ENCODE data around the gene ATP8A2.
"Not testable (repeated sequence)": the region's sequence is repeated elsewhere in the genome, so short reads cannot be mapped to it uniquely, and the experiment has no call there.

The ATP8A2 gene

DNA sequence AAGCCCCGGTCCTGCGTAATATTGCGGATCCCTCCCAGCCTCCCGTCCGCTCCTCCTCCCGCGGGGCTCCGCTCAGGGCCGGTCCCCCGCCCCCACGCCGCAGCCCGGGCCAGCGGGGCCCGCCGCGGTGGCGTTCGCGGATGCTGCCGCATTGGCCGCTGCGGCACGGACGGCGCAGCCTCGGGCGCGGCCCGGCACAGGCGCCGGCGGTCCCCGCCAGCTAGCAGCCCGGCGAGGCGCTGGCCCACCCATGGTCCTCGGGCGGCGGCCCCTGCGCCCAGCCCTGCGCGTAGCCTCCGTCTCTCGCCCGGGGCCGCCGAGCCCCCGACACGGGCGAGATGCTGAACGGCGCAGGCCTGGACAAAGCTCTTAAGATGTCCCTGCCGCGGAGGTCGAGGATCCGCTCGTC lies at the start of gene ATP8A2:
TSS of gene ATP8A2 (plus strand) at position 100 of the 409 bp plus-strand sequence. CDS start at position 339, 239 bp downstream.
- no peak for DNase-seq (ENCODE audit: low read depth)

DNA sequence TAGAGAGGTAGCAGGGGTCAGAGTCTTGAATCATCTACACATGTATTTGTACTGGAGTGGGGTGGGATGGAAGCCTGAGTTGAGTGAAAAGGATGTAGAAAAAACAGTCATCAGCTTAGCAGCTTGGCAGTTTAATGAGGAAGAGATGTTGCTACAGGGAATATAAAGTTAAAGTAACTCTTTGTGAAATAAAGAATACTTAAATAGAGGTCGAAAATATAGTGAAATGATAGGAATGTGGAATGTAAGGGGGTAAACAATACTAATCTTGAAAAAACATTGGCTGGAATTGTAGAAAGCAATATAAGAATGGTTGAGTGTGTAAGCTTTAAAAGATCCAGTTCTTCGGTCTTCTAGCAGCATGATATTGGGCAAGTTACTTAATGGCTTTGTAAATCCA lies 47.7 kb upstream of the ATP8A2 start:
- DNase-seq (ENCODE audit: low read depth): no peak

DNA sequence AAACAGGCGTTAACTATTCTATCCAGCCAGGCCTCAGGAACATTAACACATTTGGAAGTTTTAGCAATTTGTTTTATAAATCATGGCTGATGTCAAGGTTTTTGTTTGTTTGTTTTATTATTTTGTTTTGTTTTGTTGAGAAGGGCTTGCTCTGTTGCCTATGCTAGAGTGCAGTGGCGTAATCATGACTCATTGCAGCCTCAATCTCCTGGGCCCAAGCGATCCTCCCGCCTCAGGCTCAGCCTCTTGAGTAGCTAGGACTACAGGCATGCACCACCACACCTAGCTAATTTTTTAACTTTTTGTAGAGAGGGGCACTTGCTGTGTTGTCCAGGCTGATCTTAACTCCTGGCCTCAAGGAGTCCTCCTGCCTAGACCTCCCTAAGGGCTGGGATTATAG lies 42.1 kb upstream of the ATP8A2 start:
- DNase-seq (ENCODE audit: low read depth): peak; percentile 40

DNA sequence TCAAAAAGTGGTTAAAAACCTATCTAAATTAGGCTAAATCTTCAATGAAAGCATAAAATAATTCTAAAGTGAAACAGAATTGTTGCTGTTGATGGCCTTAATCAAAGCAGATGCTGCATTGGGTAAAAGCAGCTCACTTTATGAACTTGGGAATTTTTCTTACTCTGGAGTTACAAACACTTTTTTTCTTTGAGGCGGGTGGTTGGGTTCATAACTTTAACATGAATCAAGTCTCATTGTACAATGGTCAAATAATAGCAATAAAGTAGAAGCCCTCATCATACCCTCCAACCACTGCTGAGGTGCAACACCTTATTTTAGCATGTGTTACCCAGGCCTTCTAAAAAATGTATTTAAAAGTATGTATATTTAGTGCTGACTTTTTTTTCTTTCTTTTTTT lies 41.2 kb upstream of the ATP8A2 start:
- DNase-seq (ENCODE audit: low read depth): peak; percentile 49

DNA sequence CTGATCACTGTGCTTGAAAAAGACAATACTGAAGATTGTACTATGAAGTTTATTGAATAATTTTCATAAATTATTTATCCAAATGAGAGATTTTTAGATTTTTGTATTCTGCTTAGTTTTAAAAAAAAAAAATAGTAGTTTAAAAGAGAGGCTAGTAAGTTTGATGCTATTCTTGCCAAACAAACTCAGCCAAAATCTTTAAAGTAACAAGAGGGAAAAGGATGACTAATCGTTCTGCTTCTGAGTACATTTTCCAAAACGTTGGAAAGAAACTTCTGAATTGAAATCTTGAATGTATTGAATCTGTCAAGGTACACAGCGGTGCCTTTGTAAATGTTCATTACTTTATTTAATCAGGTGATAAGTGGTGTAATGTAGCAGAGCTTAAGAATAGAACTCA lies 35.9 kb upstream of the ATP8A2 start:
- DNase-seq (ENCODE audit: low read depth): no peak

DNA sequence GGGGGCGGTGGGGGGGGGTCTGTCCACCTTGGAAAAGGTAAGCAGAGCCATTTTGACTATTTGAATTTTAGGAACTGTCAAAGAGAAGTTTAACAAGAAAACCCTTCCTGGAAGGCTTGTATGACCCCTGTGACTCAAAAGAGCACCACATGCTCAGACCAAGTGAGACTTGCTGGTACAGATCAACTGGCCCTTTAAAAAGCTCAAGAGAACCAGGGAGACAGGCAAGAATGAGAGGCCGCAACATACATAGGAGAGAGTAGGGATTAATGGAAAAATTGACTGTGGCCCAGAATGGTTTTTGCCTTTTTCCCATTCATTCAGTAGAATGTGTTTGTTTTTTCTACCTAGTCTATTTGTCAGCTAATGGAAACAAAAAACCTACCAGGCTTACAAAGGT lies 26.2 kb upstream of the ATP8A2 start:
- no peak for DNase-seq (ENCODE audit: low read depth)

DNA sequence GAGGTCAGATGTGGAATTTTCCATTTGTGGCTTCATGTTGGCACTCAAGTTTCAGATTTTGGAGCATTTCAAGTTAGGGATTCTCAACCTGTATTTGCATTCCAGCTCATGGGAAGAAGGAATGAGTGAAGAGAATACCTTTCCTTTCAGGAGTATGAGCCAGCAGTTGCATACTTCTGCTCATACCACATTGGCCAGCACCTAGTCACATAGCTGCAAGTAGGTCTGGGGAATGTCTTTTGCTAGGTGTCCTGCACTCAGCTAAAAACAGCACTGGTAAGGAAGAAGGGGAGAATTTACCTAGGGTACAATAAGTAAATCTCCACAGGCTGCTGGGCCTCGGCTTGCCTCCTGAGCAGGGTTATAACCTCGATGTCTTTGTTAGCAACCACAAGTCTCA lies 24.6 kb upstream of the ATP8A2 start:
- DNase-seq (ENCODE audit: low read depth): no peak

DNA sequence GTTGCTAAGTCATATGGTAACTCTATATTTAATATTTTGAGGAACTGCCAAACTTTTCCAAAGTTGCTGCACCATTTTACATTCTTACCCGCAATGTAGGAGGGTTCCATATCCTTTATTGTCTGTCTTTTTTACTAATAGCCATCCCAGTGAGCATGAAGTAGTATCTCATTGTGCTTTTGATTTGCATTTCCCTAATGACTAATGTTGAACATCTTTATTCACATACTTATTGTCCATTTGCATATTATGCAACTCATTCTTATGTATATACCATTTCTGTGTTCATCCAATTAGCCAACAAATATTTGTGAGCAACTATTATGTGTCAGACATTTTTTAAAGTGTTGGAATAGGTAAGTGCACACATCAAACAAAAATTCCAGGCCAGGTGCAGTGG lies 20.4 kb upstream of the ATP8A2 start:
- DNase-seq (ENCODE audit: low read depth): no peak

DNA sequence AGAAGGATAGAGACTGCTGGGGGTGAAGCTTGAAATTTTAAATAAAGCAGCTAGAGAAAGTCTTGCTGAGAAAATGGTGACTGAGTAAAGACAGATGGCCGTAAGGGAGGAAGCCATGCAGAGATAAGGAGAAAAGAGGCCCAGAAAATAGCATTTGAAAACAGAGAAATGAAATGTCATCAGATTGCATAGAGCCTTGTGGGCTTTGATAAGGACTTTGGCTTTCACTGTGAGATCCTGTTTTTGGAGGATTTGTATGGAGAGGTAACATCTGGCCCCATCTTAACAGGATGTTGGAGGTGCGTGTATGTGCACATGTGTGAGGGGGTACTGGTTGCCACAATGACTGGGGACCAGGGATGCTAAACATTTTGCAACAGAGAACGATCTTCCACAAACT lies 19.5 kb upstream of the ATP8A2 start:
- no peak for DNase-seq (ENCODE audit: low read depth)

DNA sequence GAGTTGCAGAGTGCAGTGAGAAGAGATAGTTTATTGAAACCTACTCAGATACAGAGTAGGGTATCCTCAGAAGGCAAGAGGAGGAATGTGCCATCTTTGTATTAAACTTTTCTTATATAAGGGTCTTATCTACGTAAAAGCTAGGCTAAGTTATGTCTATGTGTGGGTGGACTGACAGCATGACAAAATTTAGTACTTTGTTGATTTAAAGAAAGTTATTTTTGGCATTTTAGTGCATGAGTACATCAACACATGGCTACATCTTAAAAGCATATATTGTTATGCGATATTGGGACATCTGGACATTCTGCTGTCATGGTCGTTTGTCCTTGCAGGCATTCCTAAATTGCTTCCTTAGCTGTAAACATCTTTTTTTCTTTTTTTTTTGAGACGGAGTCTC lies 19.0 kb upstream of the ATP8A2 start:
- DNase-seq (ENCODE audit: low read depth): no peak

DNA sequence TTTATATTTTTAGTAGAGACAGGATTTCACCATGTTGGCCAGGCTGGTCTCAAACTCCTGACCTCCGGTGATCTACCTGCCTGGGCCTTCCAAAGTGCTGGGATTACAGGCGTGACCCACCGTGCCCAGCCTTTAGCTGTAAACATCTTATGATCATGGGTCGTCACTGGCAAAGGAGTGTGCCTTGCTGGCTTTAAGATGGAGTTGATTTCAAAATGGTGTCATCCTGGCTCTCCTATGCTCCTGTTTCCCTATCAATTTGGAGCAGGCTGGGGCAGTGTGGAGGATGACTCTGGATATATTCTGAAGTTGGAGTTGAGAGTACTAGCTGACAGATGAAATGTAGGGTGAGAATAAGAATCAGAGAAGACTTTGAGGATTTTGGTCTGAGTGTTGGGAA lies 18.4 kb upstream of the ATP8A2 start:
- DNase-seq (ENCODE audit: low read depth): no peak

DNA sequence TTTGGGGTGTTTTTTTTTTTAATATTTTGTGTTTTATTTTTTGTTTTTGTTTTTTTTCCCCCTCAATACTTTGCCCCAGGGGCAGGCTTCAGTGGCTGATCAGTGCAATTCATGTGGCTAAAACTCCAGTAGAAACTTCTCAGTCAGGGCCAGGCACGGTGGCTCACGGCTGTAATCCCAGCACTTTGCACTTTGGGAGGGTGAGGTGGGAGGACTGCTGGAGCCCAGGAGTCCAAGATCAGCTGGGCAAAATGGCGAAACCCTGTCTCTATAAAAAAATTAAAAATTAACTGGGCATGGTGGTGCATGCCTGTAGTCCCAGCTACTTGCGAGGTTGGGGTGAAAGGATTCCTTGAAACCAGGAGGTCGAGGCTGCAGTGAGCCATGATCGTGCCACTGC lies 17.4 kb upstream of the ATP8A2 start:
- DNase-seq (ENCODE audit: low read depth): no peak

DNA sequence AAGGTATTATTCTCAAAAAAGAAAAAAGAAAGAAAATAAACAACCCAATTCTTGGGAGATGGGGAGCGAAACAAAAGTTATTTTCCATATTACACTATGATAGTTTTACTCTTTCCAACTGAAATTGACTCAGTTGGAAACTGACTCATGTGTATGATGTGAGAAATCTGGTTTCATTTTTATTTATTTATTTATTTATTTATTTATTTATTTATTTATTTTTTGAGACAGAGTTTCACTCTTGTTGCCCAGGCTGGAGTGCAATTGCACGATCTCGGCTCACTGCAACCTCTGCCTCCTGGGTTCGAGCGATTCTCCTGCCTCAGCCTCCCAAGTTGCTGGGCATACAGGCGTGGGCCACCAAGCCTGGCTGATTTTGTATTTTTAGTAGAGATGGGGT lies 11.3 kb upstream of the ATP8A2 start:
- not testable (repeated sequence) for DNase-seq (ENCODE audit: low read depth)

DNA sequence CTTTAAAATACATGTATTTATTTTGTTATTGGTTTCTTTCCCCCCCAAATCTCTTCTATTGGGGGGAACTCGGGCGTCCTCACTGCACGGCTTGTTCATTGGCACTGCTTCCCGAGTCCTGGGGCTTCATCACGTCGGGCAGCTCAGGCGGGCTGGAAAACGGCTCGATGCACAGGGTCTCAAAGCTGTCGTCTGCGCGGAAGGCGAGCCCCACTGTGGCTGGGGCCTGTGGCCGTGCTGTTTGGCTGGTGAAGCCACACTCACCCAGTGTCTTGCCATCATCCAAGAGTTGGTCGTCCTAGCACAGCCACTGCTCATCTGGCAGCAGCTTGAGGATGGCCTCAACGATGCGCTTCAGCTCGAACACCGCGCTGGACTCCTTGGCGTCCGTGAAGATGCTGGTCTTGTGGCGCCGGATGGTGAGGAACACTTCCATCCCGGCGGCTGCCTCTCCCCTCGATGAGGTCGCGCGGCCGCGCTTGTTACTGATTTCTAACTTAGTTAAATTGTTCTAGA lies 6.0 kb upstream of the ATP8A2 start:
- no peak for DNase-seq (ENCODE audit: low read depth)

DNA sequence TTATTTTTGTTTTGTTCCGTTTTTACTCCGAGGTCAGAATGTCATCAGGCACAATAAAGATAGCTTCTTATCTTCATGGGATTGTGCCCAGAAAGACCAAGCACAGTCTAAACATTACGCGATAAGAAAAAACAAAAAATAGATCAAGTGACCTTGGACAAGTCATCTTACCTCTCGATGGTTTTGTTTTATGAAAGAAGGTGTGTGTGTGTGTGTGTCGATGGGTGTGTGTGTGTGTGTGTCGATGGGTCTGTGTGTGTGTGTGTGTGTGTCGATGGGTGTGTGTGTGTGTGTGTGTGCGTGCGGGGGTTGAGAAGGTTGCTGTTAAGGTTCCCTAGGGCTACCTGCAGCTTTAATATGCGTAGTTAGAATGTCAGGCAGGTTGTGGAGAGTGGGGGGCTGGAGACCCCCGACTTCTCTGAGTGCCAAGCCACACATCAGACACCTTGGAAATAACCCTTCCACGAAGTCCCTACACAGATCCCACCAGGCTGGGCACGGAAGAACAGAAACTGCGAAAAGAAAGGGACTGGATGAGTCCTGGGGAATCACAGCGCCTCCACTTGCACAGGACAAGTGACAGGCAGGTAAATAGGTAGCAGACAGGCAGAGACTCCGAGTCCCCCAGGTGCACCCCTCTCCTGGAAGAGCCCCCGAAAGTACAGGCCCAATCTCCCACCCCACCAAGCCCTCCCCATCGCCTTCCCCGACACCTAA lies 458 bp upstream of the ATP8A2 start:
- no peak for DNase-seq (ENCODE audit: low read depth)

DNA sequence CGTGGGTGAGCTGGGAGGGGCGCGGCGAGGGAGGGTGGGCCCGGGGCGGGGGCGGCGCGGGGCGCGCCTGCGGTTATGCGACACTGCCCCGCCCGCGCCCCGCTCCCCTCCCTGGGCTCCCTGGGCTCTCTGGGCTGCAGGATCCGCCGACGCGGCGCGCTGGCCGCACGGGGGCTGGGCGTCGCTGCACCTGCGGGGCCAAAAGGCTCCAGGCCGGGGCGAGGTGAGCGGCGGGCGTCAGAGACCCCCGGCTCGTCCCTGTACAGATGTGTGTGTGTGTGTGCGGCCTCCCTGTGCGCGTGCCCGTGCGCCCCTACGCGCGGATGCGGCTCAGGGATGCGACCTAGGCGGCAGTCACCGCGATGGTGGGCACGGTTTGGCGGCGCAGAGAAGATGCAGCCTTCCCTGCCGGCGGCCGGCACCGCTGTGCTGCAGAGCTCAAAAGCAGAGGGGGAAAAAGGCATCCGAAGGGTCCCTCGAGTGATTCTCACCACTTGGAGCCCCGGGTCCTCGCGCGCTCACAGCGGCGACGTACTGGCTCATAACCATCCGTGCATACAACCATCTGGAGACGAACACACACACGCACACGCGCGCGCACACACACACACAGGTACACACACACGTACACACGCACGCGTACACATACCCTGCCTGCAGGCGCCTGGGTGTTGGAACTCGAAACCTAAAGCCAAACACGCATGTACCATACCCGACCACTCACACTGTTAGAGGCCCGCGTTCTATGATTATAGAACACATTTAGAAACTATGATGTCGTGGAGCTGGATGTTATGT lies 709 bp downstream of the ATP8A2 start:
- DNase-seq (ENCODE audit: low read depth): no peak

DNA sequence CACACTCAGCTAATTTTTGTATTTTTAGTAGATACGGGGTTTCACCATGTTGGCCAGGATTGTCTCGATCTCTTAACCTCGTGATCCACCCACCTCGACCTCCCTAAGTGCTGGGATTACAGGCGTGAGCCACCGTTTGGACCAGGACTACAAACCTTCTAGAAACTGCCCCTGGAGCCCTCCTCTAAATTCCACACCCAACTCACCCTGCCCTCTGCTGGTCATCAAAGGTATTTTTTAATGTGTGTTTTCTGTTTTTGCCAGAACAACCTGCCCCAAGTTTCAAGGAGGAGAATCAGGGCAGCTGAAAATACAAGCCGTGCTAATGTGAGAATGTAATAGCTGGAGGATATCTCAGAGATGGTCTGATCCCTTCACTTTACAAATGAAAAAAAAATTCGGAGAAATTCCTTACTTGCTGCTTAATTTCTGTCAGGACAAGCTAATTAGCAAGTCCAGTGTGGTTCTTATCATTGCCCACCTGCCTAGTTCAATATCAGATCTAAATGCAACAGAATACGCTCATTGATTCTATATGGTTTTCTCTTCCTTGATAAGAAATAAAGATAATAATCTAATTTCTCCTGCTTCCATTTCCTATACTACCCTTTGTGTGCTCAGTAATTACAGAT lies 4.1 kb downstream of the ATP8A2 start:
- DNase-seq (ENCODE audit: low read depth): peak; percentile 45

DNA sequence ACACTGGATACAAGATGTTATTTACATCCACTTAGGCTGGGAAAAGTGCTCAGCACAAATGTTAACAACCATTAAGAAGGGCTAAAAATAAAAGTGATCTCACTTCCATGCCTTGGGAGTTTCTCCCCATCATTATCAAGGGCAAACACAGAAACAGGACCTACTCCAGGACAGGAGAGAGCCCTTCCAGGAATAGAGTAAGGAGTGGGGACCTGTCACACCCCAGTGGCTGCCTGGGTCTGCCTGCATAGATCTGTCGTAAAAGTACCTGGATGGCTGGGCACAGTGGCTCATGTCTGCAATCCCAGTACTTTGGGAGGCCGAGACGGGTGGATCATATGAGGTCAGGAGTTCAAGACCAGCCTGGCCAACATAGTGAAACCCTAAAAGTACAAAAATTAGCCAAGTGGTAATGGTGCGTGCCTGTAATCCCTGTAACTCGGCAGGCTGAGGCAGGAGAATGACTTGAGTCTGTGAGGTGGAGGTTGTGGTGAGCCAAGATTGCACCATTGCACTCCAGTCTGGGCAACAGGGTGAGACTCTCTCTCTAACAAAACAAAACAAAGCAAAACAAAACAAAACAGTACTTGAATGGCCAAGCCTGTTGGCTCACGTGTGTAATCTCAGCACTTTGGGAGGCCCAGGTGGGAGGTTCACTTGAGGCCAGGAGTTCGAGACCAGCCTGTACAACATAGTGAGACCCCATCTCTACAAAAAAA lies 5.6 kb downstream of the ATP8A2 start:
- DNase-seq (ENCODE audit: low read depth): no peak

DNA sequence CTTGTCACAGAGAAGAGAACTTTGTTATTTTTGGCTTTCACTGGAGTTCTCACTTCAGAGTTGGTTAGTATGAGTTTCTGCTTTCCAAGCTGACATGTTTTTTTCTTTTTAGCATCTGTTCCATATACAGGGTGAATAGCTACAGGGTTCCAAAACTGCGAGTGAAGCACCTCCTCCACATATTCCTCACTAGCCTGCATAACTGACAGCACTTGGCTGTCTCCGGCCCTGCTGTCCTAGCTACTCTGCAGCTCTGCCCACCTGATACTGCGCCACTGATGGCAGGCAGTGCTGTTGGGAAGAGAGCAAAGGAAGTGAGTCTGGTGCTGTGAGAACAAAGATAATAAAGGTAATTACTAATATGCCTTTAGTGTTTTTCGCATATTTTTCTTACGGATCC lies 6.8 kb downstream of the ATP8A2 start:
- no peak for DNase-seq (ENCODE audit: low read depth)

DNA sequence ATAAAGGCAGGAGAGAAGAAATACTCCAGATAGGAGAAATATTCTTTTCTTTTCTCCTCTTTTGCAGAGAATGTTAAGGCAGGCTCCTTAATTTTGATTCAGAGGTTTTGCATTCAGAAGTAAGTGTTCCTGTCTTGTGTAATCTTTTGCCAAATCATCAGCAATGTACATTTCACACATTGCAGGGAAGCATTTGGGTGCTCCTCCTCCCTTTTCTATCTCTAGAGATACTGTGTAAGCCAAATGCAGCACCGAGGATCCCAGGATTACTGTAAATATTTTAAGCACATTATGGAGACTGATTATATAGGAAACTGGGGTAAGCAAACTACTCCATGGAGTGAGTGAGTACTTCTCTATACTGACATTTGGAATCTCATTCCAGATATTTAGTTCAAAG lies 7.2 kb downstream of the ATP8A2 start:
- DNase-seq (ENCODE audit: low read depth): no peak

DNA sequence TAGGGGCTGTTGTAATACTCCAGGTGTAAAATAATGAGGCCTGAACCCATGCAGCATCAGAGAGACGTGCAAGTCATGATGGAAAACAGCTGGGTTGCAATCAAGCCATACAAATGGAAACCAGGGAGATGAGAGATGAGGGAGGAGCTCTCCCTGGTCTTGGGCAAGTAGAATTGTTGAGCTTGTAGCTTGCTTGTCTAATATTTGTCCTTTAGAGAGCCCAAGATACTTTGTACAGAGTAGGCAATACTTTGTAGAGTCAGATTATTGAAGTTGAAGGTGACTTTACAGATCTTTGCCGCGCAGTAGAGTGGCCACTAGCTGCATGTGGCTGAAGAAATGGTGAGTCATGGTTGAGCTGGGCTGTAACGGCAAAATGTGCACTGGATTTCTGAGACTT lies 8.3 kb downstream of the ATP8A2 start:
- no peak for DNase-seq (ENCODE audit: low read depth)

DNA sequence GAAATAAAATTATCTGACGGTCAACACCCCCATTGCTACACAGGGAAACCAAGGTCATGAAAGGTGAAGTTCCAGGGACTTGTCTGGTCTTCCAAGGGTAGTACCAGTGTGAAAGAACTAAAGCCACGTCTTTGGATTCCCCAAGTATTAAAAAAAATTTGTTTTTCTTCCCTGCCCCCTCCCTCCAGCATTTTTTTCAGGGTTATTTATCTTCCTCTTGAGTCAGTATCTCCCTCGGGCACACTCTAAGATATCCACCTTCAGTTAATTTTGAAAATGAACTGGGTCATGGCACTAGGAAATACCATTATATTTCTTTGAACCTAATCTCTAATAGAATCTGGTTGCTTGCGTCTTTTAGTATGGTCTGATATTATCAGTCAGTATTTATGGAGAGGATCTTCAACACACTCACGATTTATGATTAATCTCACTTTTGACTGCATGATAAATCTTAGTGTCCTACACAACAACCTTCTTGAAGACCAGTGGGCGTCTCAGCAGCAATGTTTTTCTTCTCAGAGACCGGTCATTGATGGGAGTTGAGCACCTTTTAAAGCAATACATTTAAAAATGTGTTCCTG lies 9.1 kb downstream of the ATP8A2 start:
- DNase-seq (ENCODE audit: low read depth): no peak

All from EH (cell line).